H9 (cell line): ENCODE measurements around the gene GGCX. TPM values are rescaled to one million over a fixed set of nuclear protein-coding genes. Genes with fewer than 3 reads are reported as not detected.

Experiments used
- DNase-seq: peaks from one replicate; pipeline ENCODE4 v3.0.0-alpha.2; 2017
- H2AFZ ChIP-seq: one replicate; pipeline ENCODE4 v1.6.1; 2013; ENCODE audit warnings: mild to moderate bottlenecking, low read length, control low read depth, moderate library complexity
- H2AK5ac ChIP-seq: 2 replicates; pipeline ENCODE4 v1.6.1; 2013; ENCODE audit warnings: low read length, control low read depth, mixed read lengths; ENCODE audit not compliant: insufficient read length
- H2BK120ac ChIP-seq: one replicate; pipeline ENCODE4 v1.6.1; 2013; ENCODE audit warnings: low read depth, mild to moderate bottlenecking, low read length, control low read depth, inconsistent platforms; ENCODE audit not compliant: poor library complexity, severe bottlenecking
- H2BK12ac ChIP-seq: 2 replicates; pipeline ENCODE4 v1.6.1; 2013; ENCODE audit warnings: low read length, control low read depth, mixed read lengths, low read depth; ENCODE audit not compliant: insufficient read length
- H2BK15ac ChIP-seq: 2 replicates; pipeline ENCODE4 v1.6.1; 2013; ENCODE audit warnings: low read depth, low read length, control low read depth
- H2BK20ac ChIP-seq: one replicate; pipeline ENCODE4 v1.6.1; 2013; ENCODE audit warnings: low read depth, mild to moderate bottlenecking, low read length, control low read depth, inconsistent platforms; ENCODE audit not compliant: poor library complexity, severe bottlenecking
- H2BK5ac ChIP-seq: 2 replicates; pipeline ENCODE4 v1.6.1; 2013; ENCODE audit warnings: low read length, control low read depth, mixed read lengths; ENCODE audit not compliant: insufficient read length
- H3K14ac ChIP-seq: 2 replicates; pipeline ENCODE4 v1.6.1; 2013; ENCODE audit warnings: low read length, control low read depth; ENCODE audit not compliant: insufficient read depth
- H3K18ac ChIP-seq: 2 replicates; pipeline ENCODE4 v1.6.1; 2013; ENCODE audit warnings: low read depth, mild to moderate bottlenecking, mixed read lengths, low read length, control low read depth; ENCODE audit not compliant: insufficient read length
- H3K23ac ChIP-seq: 2 replicates; pipeline ENCODE4 v1.6.1; 2013; ENCODE audit warnings: low read length, control low read depth, mixed read lengths, low read depth; ENCODE audit not compliant: insufficient read length
- H3K23me2 ChIP-seq: 2 replicates; pipeline ENCODE4 v1.6.1; 2013; ENCODE audit warnings: low read depth, mild to moderate bottlenecking, mixed read lengths, low read length, control low read depth; ENCODE audit not compliant: insufficient read length, poor library complexity, severe bottlenecking
- H3K27ac ChIP-seq: 2 replicates; pipeline ENCODE4 v1.5.1; 2013; ENCODE audit warnings: low read length, control low read depth, mixed read lengths, low read depth; ENCODE audit not compliant: insufficient read length
- H3K27me3 ChIP-seq: 2 replicates; pipeline ENCODE4 v1.6.1; 2013; ENCODE audit warnings: low read length, control low read depth, inconsistent platforms; ENCODE audit not compliant: insufficient read depth
- H3K4ac ChIP-seq: 2 replicates; pipeline ENCODE4 v1.6.1; 2013; ENCODE audit warnings: low read depth, mild to moderate bottlenecking, control low read depth, inconsistent platforms, low read length, moderate library complexity
- H3K4me1 ChIP-seq: 2 replicates; pipeline ENCODE4 v1.6.1; 2013; ENCODE audit warnings: low read length, control low read depth, inconsistent platforms; ENCODE audit not compliant: insufficient read depth
- H3K4me2 ChIP-seq: 2 replicates; pipeline ENCODE4 v1.6.1; 2013; ENCODE audit warnings: low read length, control low read depth, mixed read lengths; ENCODE audit not compliant: insufficient read length, insufficient read depth
- H3K56ac ChIP-seq: 2 replicates; pipeline ENCODE4 v1.6.1; 2013; ENCODE audit warnings: low read depth, mild to moderate bottlenecking, mixed read lengths, low read length, control low read depth; ENCODE audit not compliant: insufficient read length
- H3K79me1 ChIP-seq: 2 replicates; pipeline ENCODE4 v1.6.1; 2013; ENCODE audit warnings: low read depth, mild to moderate bottlenecking, moderate library complexity, low read length, control low read depth, inconsistent platforms; ENCODE audit not compliant: insufficient read depth, poor library complexity, severe bottlenecking
- H3K79me2 ChIP-seq: 2 replicates; pipeline ENCODE4 v1.6.1; 2013; ENCODE audit warnings: low read length, control low read depth, inconsistent platforms; ENCODE audit not compliant: insufficient read depth
- H3K9ac ChIP-seq: 2 replicates; pipeline ENCODE4 v1.6.1; 2013; ENCODE audit warnings: low read length, control low read depth, mixed read lengths; ENCODE audit not compliant: insufficient read length; ENCODE audit errors: extremely low read depth
- H3K9me3 ChIP-seq: one replicate; pipeline ENCODE4 v1.6.1; 2013; ENCODE audit warnings: low read depth, low read length, inconsistent platforms; ENCODE audit not compliant: control insufficient read depth
- H3T11ph ChIP-seq: one replicate; pipeline ENCODE4 v1.6.1; 2013; ENCODE audit warnings: mild to moderate bottlenecking, low read length, control low read depth, inconsistent platforms
- H4K20me1 ChIP-seq: one replicate; pipeline ENCODE4 v1.6.1; 2013; ENCODE audit not compliant: control insufficient read depth, insufficient read length, insufficient read depth
- H4K5ac ChIP-seq: 2 replicates; pipeline ENCODE4 v1.6.1; 2013; ENCODE audit warnings: low read depth, mild to moderate bottlenecking, mixed read lengths, low read length, control low read depth; ENCODE audit not compliant: insufficient read length
- H4K8ac ChIP-seq: replicated peaks from 2 replicates; pipeline ENCODE4 v1.6.1; 2013; ENCODE audit warnings: low read length, control low read depth, mixed read lengths, low read depth; ENCODE audit not compliant: insufficient read length
- H4K91ac ChIP-seq: 2 replicates; pipeline ENCODE4 v1.6.1; 2013; ENCODE audit warnings: low read depth, mild to moderate bottlenecking, moderate library complexity, mixed read lengths, low read length, control low read depth; ENCODE audit not compliant: insufficient read length
- H3K27ac Mint-ChIP-seq, 3 experiments: 2 replicates in 2 of 3; 3 replicates in 1 of 3; pipeline ENCODE4 v1.8.0; 2020 to 2021; ENCODE audit warnings: mixed read lengths in 3 of 3, mild to moderate bottlenecking in 1 of 3, moderate library complexity in 1 of 3
- H3K27me3 Mint-ChIP-seq: 2 replicates; pipeline ENCODE4 v1.8.0; 2021; ENCODE audit warnings: low read depth, mild to moderate bottlenecking, moderate library complexity, mixed read lengths
- H3K36me3 Mint-ChIP-seq, 3 experiments: 2 replicates in 2 of 3; 3 replicates in 1 of 3; pipeline ENCODE4 v1.8.0; 2020 to 2021; ENCODE audit warnings: low read depth in 3 of 3, mixed read lengths in 3 of 3; ENCODE audit not compliant: insufficient read depth in 1 of 3
- H3K4me1 Mint-ChIP-seq, 2 experiments: 2 replicates each; pipeline ENCODE4 v1.8.0; 2020; ENCODE audit warnings: mixed read lengths in 2 of 2
- H3K4me3 Mint-ChIP-seq, 2 experiments: 2 replicates in 1 of 2; 3 replicates in 1 of 2; pipeline ENCODE4 v1.8.0; 2020 to 2021; ENCODE audit warnings: mild to moderate bottlenecking in 2 of 2, mixed read lengths in 2 of 2, moderate library complexity in 1 of 2
- H3K9me3 Mint-ChIP-seq, 2 experiments: 2 replicates in 1 of 2; 3 replicates in 1 of 2; pipeline ENCODE4 v1.8.0; 2020; ENCODE audit warnings: mild to moderate bottlenecking in 2 of 2, mixed read lengths in 2 of 2, moderate library complexity in 1 of 2
- WGBS: extraction: QIAGEN DNeasy Blood & Tissue Kit; methylation state at CpG from one replicate; pipeline ENCODE4 v1.1.7; 2013; ENCODE audit warnings: missing lambda C conversion rate, low lambda C conversion rate, mixed read lengths; ENCODE audit not compliant: insufficient read length; ENCODE audit errors: extremely low coverage; 5-methylcytosine and 5-hydroxymethylcytosine counted together
- total RNA-seq: library from RNA; stranded (reverse); gene quantifications from 2 replicates; pipeline ENCODE4 v1.2.1, GENCODE V29; 2021
- TF ChIP-seq, protein P1 (sequence below): fragments of 200-600 bp; sonication (generic); conservative IDR thresholded peaks from 3 replicates; pipeline ENCODE4 v1.8.0; 2021; ENCODE audit warnings: antibody characterized with exemption, mild to moderate bottlenecking

The GGCX gene
- total RNA-seq, 1 experiment from 2014 or later, result 32.9 TPM

- Histone ChIP-seq H4K20me1 (no peaks in the 10 kb centered on the region), H4K8ac (no peak overlapping the region), H3K79me2 (no peaks in the 10 kb centered on the region), H2BK120ac (no peak overlapping the region), H3K27ac (no peak overlapping the region), H3K4me2 (no peak overlapping the region), H3K14ac (no peak overlapping the region), H2BK15ac (no peak overlapping the region), H3K9me3 (no peaks in the 10 kb centered on the region), H2BK20ac (no peak overlapping the region), H3T11ph (no peak overlapping the region), H3K4me1 (no peaks in the 10 kb centered on the region), H3K23ac (no peak overlapping the region), H4K91ac (no peak overlapping the region), H2AK5ac (no peak overlapping the region), H2BK5ac (no peak overlapping the region), H3K18ac (no peak overlapping the region), H4K5ac (no peak overlapping the region), H2BK12ac (no peak overlapping the region), H3K56ac (no peak overlapping the region), H3K79me1 (no peaks in the 10 kb centered on the region), H3K9ac (no peak overlapping the region), H3K4ac (no peak overlapping the region), H3K27me3 (no peaks in the 10 kb centered on the region), H3K23me2 (peaks cover 7% of the 10 kb centered on the region), H2AFZ (no peak overlapping the region)
- H3K27ac Mint-ChIP-seq, result no peak overlapping the region; a peak in 2 of 7 replicates
- H3K4me1 Mint-ChIP-seq, result peaks cover 8 to 10% of the 10 kb centered on the region in 2 experiments
- peaks cover 0 to 4% (median 0%) of the 10 kb centered on the region in 3 experiments; a peak in 1 of 7 replicates for H3K36me3 Mint-ChIP-seq
- TF ChIP-seq, protein P1, sequence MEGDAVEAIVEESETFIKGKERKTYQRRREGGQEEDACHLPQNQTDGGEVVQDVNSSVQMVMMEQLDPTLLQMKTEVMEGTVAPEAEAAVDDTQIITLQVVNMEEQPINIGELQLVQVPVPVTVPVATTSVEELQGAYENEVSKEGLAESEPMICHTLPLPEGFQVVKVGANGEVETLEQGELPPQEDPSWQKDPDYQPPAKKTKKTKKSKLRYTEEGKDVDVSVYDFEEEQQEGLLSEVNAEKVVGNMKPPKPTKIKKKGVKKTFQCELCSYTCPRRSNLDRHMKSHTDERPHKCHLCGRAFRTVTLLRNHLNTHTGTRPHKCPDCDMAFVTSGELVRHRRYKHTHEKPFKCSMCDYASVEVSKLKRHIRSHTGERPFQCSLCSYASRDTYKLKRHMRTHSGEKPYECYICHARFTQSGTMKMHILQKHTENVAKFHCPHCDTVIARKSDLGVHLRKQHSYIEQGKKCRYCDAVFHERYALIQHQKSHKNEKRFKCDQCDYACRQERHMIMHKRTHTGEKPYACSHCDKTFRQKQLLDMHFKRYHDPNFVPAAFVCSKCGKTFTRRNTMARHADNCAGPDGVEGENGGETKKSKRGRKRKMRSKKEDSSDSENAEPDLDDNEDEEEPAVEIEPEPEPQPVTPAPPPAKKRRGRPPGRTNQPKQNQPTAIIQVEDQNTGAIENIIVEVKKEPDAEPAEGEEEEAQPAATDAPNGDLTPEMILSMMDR, result no peak
- H3K4me3 Mint-ChIP-seq, result no peak overlapping the region
- no peaks in the 10 kb centered on the region for H3K9me3 Mint-ChIP-seq
- WGBS, result no CpG with 5 or more reads among the region's 2 CpGs
- peaks cover 26% of the 10 kb centered on the region for H3K27me3 Mint-ChIP-seq
- DNase-seq, result no peak
Observed at GRCh38 chr2:85590950-85591349, 29.7 kb upstream of the GGCX start.
